ENCODE results near the gene FHOD1. TPM values are rescaled to one million over a fixed set of nuclear protein-coding genes. Genes with fewer than 3 reads are reported as not detected.

FHOD1 gene
- total RNA-seq, 4 donors from 2014 or later = 17.9 to 26.4 (median 24.3) TPM

GRCh38 chr16:67199011-67199807 lies 48.1 kb downstream of the FHOD1 start, which contains the start of gene ELMO3:
ELMO3 (plus strand) TSS chr16:67199131; CDS start chr16:67199327, 196 bp downstream.
- Histone ChIP-seq H3K27me3 (no peaks in the 10 kb centered on the region), H3K4me1 (peaks cover 8 to 18% of the 10 kb centered on the region in 2 donors), H3K4me3 (replicated peaks in 1 of 3) (peak within 1 kb of the TSS in 1 of 3 donors; percentile 41), H3K36me3 (peaks cover 53 to 55% of the 10 kb centered on the region in 2 donors), H3K9me3 (no peaks in the 10 kb centered on the region), H3K27ac (peak within 1 kb of the TSS; percentile 34 to 54 (median 51))
- TF ChIP-seq POLR2A (IDR thresholded peaks at IDR 0.05) = peak in 1 of 2 donors; percentile 60
- TF ChIP-seq CTCF (IDR thresholded peaks at IDR 0.05) = peak in 3 of 6 experiments; percentile 32 to 45 (median 41)
- intact Hi-C loops (cut with DNase I) = no loop called here
- peak; percentile 79 to 80 for DNase-seq
- 19 to 37% methylated on average over 19 to 31 of the region's 61 CpGs for WGBS, 2 donors

- Histone ChIP-seq H3K4me3 (replicated peaks in 1 of 3) (no peak overlapping the region), H3K9me3 (no peaks in the 10 kb centered on the region), H3K4me1 (peaks cover 12 to 22% of the 10 kb centered on the region in 2 donors), H3K27ac (peak overlapping the region; percentile 34 to 54 (median 51)), H3K27me3 (no peaks in the 10 kb centered on the region), H3K36me3 (peaks cover 49 to 53% of the 10 kb centered on the region in 2 donors)
- intact Hi-C loops (cut with DNase I) = no loop called here
- DNase-seq = peak; percentile 65 to 79
- TF ChIP-seq CTCF (IDR thresholded peaks at IDR 0.05) (peak; percentile 38 to 69 (median 58)), POLR2A (IDR thresholded peaks at IDR 0.05) (no peak)
- 32 to 48% methylated on average over 8 to 12 of the region's 12 CpGs for WGBS, 2 donors
Observed at GRCh38 chr16:67198238-67198734, 49.0 kb downstream of the FHOD1 start.

- intact Hi-C loops (cut with DNase I) = no loop called here
- Histone ChIP-seq H3K27ac (peak overlapping the region in 1 of 3 donors; percentile 51), H3K36me3 (peaks cover 44 to 52% of the 10 kb centered on the region in 2 donors), H3K4me3 (replicated peaks in 1 of 3) (no peak overlapping the region), H3K27me3 (no peaks in the 10 kb centered on the region), H3K9me3 (no peaks in the 10 kb centered on the region), H3K4me1 (peaks cover 18 to 28% of the 10 kb centered on the region in 2 donors)
- no peak for DNase-seq
- TF ChIP-seq POLR2A (IDR thresholded peaks at IDR 0.05) (no peak), CTCF (IDR thresholded peaks at IDR 0.05) (no peak)
- WGBS, 2 donors = 85 to 94% methylated on average over 2 to 4 of the region's 6 CpGs
Observed at GRCh38 chr16:67197704-67198103, 49.6 kb downstream of the FHOD1 start.

GRCh38 chr16:67196881-67197280 lies 50.4 kb downstream of the FHOD1 start:
- DNase-seq = no peak
- intact Hi-C loops (cut with DNase I) = no loop called here
- Histone ChIP-seq H3K4me1 (peaks cover 20 to 32% of the 10 kb centered on the region in 2 donors), H3K4me3 (replicated peaks in 1 of 3) (no peak overlapping the region), H3K27ac (no peak overlapping the region), H3K9me3 (no peaks in the 10 kb centered on the region), H3K36me3 (peaks cover 36 to 44% of the 10 kb centered on the region in 2 donors), H3K27me3 (no peaks in the 10 kb centered on the region)
- 89 to 100% methylated on average over 1 of the region's 1 CpG for WGBS, 2 donors
- no peak for TF ChIP-seq CTCF (IDR thresholded peaks at IDR 0.05)
- no peak for TF ChIP-seq POLR2A (IDR thresholded peaks at IDR 0.05)

GRCh38 chr16:67195676-67196075 lies 51.6 kb downstream of the FHOD1 start:
- H3K9me3 ChIP-seq = no peaks in the 10 kb centered on the region
- H3K4me3 ChIP-seq (replicated peaks in 1 of 3) = no peak overlapping the region
- no peak for DNase-seq
- WGBS, 2 donors = 82 to 84% methylated on average over 3 to 4 of the region's 5 CpGs
- intact Hi-C loops (cut with DNase I) = no loop called here
- TF ChIP-seq POLR2A (IDR thresholded peaks at IDR 0.05) (no peak), CTCF (IDR thresholded peaks at IDR 0.05) (no peak)
- no peak overlapping the region for H3K27ac ChIP-seq
- no peaks in the 10 kb centered on the region for H3K27me3 ChIP-seq
- peaks cover 29 to 36% of the 10 kb centered on the region in 2 donors for H3K36me3 ChIP-seq
- H3K4me1 ChIP-seq = peaks cover 20 to 39% of the 10 kb centered on the region in 2 donors
